Naive thymus-derived CD4-positive, alpha-beta T cell (primary cell): Measurements from ENCODE around the gene CPNE1. TPM values are rescaled to one million over a fixed set of nuclear protein-coding genes. Genes with fewer than 3 reads are reported as not detected.
A peak's percentile ranks its signal among the peaks of the same experiment; 100 is the strongest.

Experiments
- ATAC-seq: fragments of 150-1000 bp; cut with Tn5 transposase; 2 replicates; pipeline ENCODE4 v1.10.0; 2021; ENCODE audit warnings: mild to moderate bottlenecking, moderate library complexity
- CTCF ChIA-PET: fragments of 350-600 bp; sonication (Branson Sonifier 250); formaldehyde crosslinking; loops from one replicate; lab custom pipeline; 2021; ENCODE audit warnings: antibody characterized with exemption; lab: Charles Lee
- POLR2A ChIA-PET: fragments of 350-600 bp; sonication (Branson Sonifier 250); formaldehyde crosslinking; loops from one replicate; lab custom pipeline; 2021; ENCODE audit warnings: antibody characterized with exemption, inconsistent platforms; lab: Charles Lee
- DNase-seq, 9 donors: peaks; one replicate each; pipeline versions ENCODE4 v3.0.0 to v3.0.0-alpha.2; 2020 to 2022; ENCODE audit warnings: mixed read lengths in 1 of 9
- H3K27ac ChIP-seq: one replicate; pipeline ENCODE4 v1.7.0; 2013; ENCODE audit warnings: mild to moderate bottlenecking, low read depth, low read length, moderate library complexity
- H3K27me3 ChIP-seq, 2 donors: one replicate each; pipeline ENCODE4 v1.7.0; 2013; ENCODE audit warnings: low read length in 2 of 2, mild to moderate bottlenecking in 2 of 2, moderate library complexity in 2 of 2; ENCODE audit not compliant: control insufficient read depth in 2 of 2, insufficient read depth in 2 of 2
- H3K36me3 ChIP-seq, 3 experiments: 1 replicate in 2 of 3; 2 replicates in 1 of 3; pipeline ENCODE4 v1.7.0; 2013; ENCODE audit warnings: low read length in 3 of 3, mild to moderate bottlenecking in 3 of 3, moderate library complexity in 1 of 3; ENCODE audit not compliant: insufficient read depth in 3 of 3, control insufficient read depth in 2 of 3
- H3K4me1 ChIP-seq, 2 donors: one replicate each; pipeline ENCODE4 v1.7.0; 2013; ENCODE audit warnings: low read length in 2 of 2, mild to moderate bottlenecking in 2 of 2, moderate library complexity in 1 of 2; ENCODE audit not compliant: control insufficient read depth in 2 of 2, insufficient read depth in 2 of 2
- H3K4me3 ChIP-seq: 2 replicates; pipeline ENCODE4 v1.7.0; 2013; ENCODE audit warnings: mild to moderate bottlenecking, low read length
- H3K9me3 ChIP-seq, 3 experiments: 1 replicate in 2 of 3; 2 replicates in 1 of 3; pipeline ENCODE4 v1.7.0; 2013; ENCODE audit warnings: low read length in 3 of 3; ENCODE audit not compliant: control insufficient read depth in 2 of 3
- H3K27ac Mint-ChIP-seq, 9 donors: one replicate each; pipeline ENCODE4 v1.8.0; 2020 to 2022; ENCODE audit warnings: mixed read lengths in 9 of 9, mild to moderate bottlenecking in 8 of 9, moderate library complexity in 5 of 9, inconsistent platforms in 2 of 9
- H3K27me3 Mint-ChIP-seq, 5 donors: one replicate each; pipeline ENCODE4 v1.8.0; 2021 to 2022; ENCODE audit warnings: mixed read lengths in 5 of 5, mild to moderate bottlenecking in 1 of 5
- H3K36me3 Mint-ChIP-seq, 5 donors: one replicate each; pipeline ENCODE4 v1.8.0; 2020 to 2022; ENCODE audit warnings: mixed read lengths in 5 of 5, mild to moderate bottlenecking in 3 of 5, inconsistent platforms in 1 of 5
- H3K4me1 Mint-ChIP-seq, 7 donors: one replicate each; pipeline ENCODE4 v1.8.0; 2020 to 2022; ENCODE audit warnings: mixed read lengths in 7 of 7, mild to moderate bottlenecking in 3 of 7, inconsistent platforms in 1 of 7
- H3K4me3 Mint-ChIP-seq, 10 donors: one replicate each; pipeline ENCODE4 v1.8.0; 2020 to 2022; ENCODE audit warnings: mild to moderate bottlenecking in 10 of 10, mixed read lengths in 10 of 10, moderate library complexity in 6 of 10, inconsistent platforms in 2 of 10
- H3K9me3 Mint-ChIP-seq, 11 donors: one replicate each; pipeline ENCODE4 v1.8.0; 2020 to 2022; ENCODE audit warnings: mixed read lengths in 11 of 11, mild to moderate bottlenecking in 4 of 11, inconsistent platforms in 1 of 11, moderate library complexity in 1 of 11
- intact Hi-C, 2 donors: fragments of 100-400 bp; cut with micrococcal nuclease; formaldehyde crosslinking; loops; one replicate each; pipeline ENCODE4 v1.15.1; 2023
- polyA plus RNA-seq, 2 donors: library from polyadenylated mRNA; unstranded; fragments of 300-500 nt; fragmentation: Illumina TruSeq; gene quantifications; one replicate each; pipeline ENCODE4 v1.2.3, GENCODE V29; 2021
- total RNA-seq, 6 experiments: library from RNA in 5 of 6; stranded (reverse) in 5 of 6; gene quantifications; 1 replicate in 5 of 6; 2 replicates in 1 of 6; pipeline ENCODE4 v1.2.3 and lab custom pipeline; 2021 to 2026

CPNE1 gene
- total and polyA plus RNA-seq, 7 experiments from 2014 or later: 250 to 378 (median 305) TPM

GRCh38 chr20:35601990-35602389, 62.7 kb downstream of the CPNE1 start:
- Histone ChIP-seq H3K4me3 (peak overlapping the region; percentile 72), H3K4me1 (peaks cover 5 to 6% of the 10 kb centered on the region in 2 donors), H3K27me3 (peaks cover 0 to 5% of the 10 kb centered on the region in 2 donors), H3K36me3 (no peaks in the 10 kb centered on the region), H3K9me3 (no peaks in the 10 kb centered on the region), H3K27ac (peak overlapping the region; percentile 36)
- DNase-seq (no peak), ATAC-seq (no peak)
- H3K27ac Mint-ChIP-seq: no peak overlapping the region
- H3K9me3 Mint-ChIP-seq: no peaks in the 10 kb centered on the region
- peaks cover 0 to 59% (median 5%) of the 10 kb centered on the region in 5 donors for H3K27me3 Mint-ChIP-seq
- intact Hi-C loops: loop anchor here (1.0 to 5.0 kb wide), 8 partner anchors 14 to 282 kb away; partner anchors contain the start of genes CPNE1 (in 2 of the 2), NFS1 (in 2 of the 2), RBM12 (in 2 of the 2) and ROMO1 (in 2 of the 2)
- H3K36me3 Mint-ChIP-seq: no peaks in the 10 kb centered on the region
- peaks cover 0 to 14% (median 6%) of the 10 kb centered on the region in 7 donors for H3K4me1 Mint-ChIP-seq
- peak overlapping the region in 7 of 10 donors; percentile 26 to 83 (median 58) for H3K4me3 Mint-ChIP-seq
- CTCF ChIA-PET: interaction anchor here (0.6 to 1.9 kb wide), 8 partner anchors 11 to 1159 kb away, joined by 3 to 13 read pairs (median 4); partner anchors contain the start of genes NFS1, ROMO1 and SPAG4
- POLR2A ChIA-PET: interaction anchor here (1.0 to 1.5 kb wide), 7 partner anchors 12 to 140 kb away, joined by 3 to 4 read pairs (median 3); partner anchors contain the start of genes RBM39 and SPAG4

GRCh38 chr20:35600993-35601973, 63.4 kb downstream of the CPNE1 start:
- peak overlapping the region in 1 of 9 donors; percentile 10 for H3K27ac Mint-ChIP-seq
- no peaks in the 10 kb centered on the region for H3K36me3 ChIP-seq
- H3K27me3 Mint-ChIP-seq: peaks cover 0 to 65% (median 5%) of the 10 kb centered on the region in 5 donors
- peaks cover 0 to 5% of the 10 kb centered on the region in 2 donors for H3K27me3 ChIP-seq
- no peaks in the 10 kb centered on the region for H3K9me3 Mint-ChIP-seq
- H3K4me3 ChIP-seq: peak overlapping the region; percentile 72
- CTCF ChIA-PET: interaction anchor here (0.6 to 1.9 kb wide), 11 partner anchors 10 to 1158 kb away, joined by 3 to 13 read pairs (median 3); partner anchors contain the start of genes NFS1, ROMO1 and SPAG4
- peaks cover 0 to 11% (median 6%) of the 10 kb centered on the region in 7 donors for H3K4me1 Mint-ChIP-seq
- peaks cover 5 to 6% of the 10 kb centered on the region in 2 donors for H3K4me1 ChIP-seq
- DNase-seq (peak; percentile 66 to 82 (median 77)), ATAC-seq (peak; percentile 95)
- H3K9me3 ChIP-seq: no peaks in the 10 kb centered on the region
- POLR2A ChIA-PET: interaction anchor here (0.9 to 1.6 kb wide), 14 partner anchors 12 to 141 kb away, joined by 3 to 9 read pairs (median 3); partner anchors contain the start of genes CPNE1, NFS1, RBM12 and RBM39
- intact Hi-C loops: loop anchor here (1.0 to 5.0 kb wide), 8 partner anchors 15 to 283 kb away; partner anchors contain the start of genes CPNE1 (in 2 of the 2), NFS1 (in 2 of the 2), RBM12 (in 2 of the 2) and ROMO1 (in 2 of the 2)
- peak overlapping the region; percentile 36 for H3K27ac ChIP-seq
- peak overlapping the region; percentile 72 to 84 (median 80) for H3K4me3 Mint-ChIP-seq
- H3K36me3 Mint-ChIP-seq: no peaks in the 10 kb centered on the region

GRCh38 chr20:35600176-35600992, 64.3 kb downstream of the CPNE1 start:
- H3K27ac ChIP-seq: no peak overlapping the region
- peak overlapping the region; percentile 72 to 84 (median 80) for H3K4me3 Mint-ChIP-seq
- H3K4me3 ChIP-seq: peak overlapping the region; percentile 72
- intact Hi-C loops: loop anchor here (2.0 to 5.0 kb wide), 2 partner anchors 138 kb away; no protein-coding TSS in a partner anchor
- no peak for DNase-seq
- peaks cover 0 to 65% (median 5%) of the 10 kb centered on the region in 5 donors for H3K27me3 Mint-ChIP-seq
- ChIA-PET POLR2A (interaction anchor here (0.9 to 1.6 kb wide), 10 partner anchors 15 to 142 kb away, joined by 3 to 9 read pairs (median 3); partner anchors contain the start of genes CPNE1, NFS1, RBM12 and ROMO1), CTCF (interaction anchor here (0.6 to 1.9 kb wide), 7 partner anchors 16 to 284 kb away, joined by 3 to 13 read pairs (median 3); partner anchors contain the start of genes NFS1, ROMO1 and SPAG4)
- peaks cover 5 to 6% of the 10 kb centered on the region in 2 donors for H3K4me1 ChIP-seq
- peaks cover 0 to 5% of the 10 kb centered on the region in 2 donors for H3K27me3 ChIP-seq
- H3K9me3 Mint-ChIP-seq: no peaks in the 10 kb centered on the region
- H3K9me3 ChIP-seq: no peaks in the 10 kb centered on the region
- no peak for ATAC-seq
- H3K36me3 ChIP-seq: no peaks in the 10 kb centered on the region
- H3K27ac Mint-ChIP-seq: no peak overlapping the region
- H3K36me3 Mint-ChIP-seq: no peaks in the 10 kb centered on the region
- peaks cover 0 to 11% (median 6%) of the 10 kb centered on the region in 7 donors for H3K4me1 Mint-ChIP-seq

GRCh38 chr20:35599776-35600120, 65.0 kb downstream of the CPNE1 start:
- H3K4me1 ChIP-seq: peaks cover 5 to 6% of the 10 kb centered on the region in 2 donors
- intact Hi-C loops: loop anchor here (2.0 to 5.0 kb wide), 2 partner anchors 137 kb away; no protein-coding TSS in a partner anchor
- ATAC-seq: no peak
- Mint-ChIP-seq H3K9me3 (no peaks in the 10 kb centered on the region), H3K4me1 (peaks cover 0 to 11% (median 6%) of the 10 kb centered on the region in 7 donors), H3K27me3 (peaks cover 0 to 61% (median 5%) of the 10 kb centered on the region in 5 donors), H3K36me3 (no peaks in the 10 kb centered on the region), H3K27ac (no peak overlapping the region), H3K4me3 (peak overlapping the region in 3 of 10 donors; percentile 9 to 84 (median 81))
- no peaks in the 10 kb centered on the region for H3K9me3 ChIP-seq
- H3K27me3 ChIP-seq: peaks cover 0 to 5% of the 10 kb centered on the region in 2 donors
- no peak overlapping the region for H3K4me3 ChIP-seq
- no peak for DNase-seq
- ChIA-PET POLR2A (interaction anchor here (1.4 to 1.6 kb wide), 2 partner anchors 16 to 65 kb away, joined by 3 to 9 read pairs; partner anchors contain the start of genes CPNE1, RBM12 and SPAG4), CTCF (no interaction called here)
- H3K27ac ChIP-seq: no peak overlapping the region
- H3K36me3 ChIP-seq: no peaks in the 10 kb centered on the region

- Histone ChIP-seq H3K27me3 (peaks cover 0 to 5% of the 10 kb centered on the region in 2 donors), H3K4me3 (no peak overlapping the region), H3K9me3 (no peaks in the 10 kb centered on the region), H3K27ac (no peak overlapping the region), H3K36me3 (no peaks in the 10 kb centered on the region), H3K4me1 (peaks cover 5 to 6% of the 10 kb centered on the region in 2 donors)
- DNase-seq (no peak), ATAC-seq (no peak)
- Mint-ChIP-seq H3K27me3 (peaks cover 0 to 66% (median 5%) of the 10 kb centered on the region in 5 donors), H3K4me3 (no peak overlapping the region), H3K36me3 (no peaks in the 10 kb centered on the region), H3K4me1 (peaks cover 0 to 11% (median 6%) of the 10 kb centered on the region in 7 donors), H3K9me3 (no peaks in the 10 kb centered on the region), H3K27ac (no peak overlapping the region)
- ChIA-PET CTCF (no interaction called here), POLR2A (interaction anchor here (1.4 kb wide), 1 partner anchor 17 kb away, joined by 3 read pairs; the partner anchor contains the start of gene SPAG4)
- intact Hi-C loops: no loop called here
These were observed 65.6 kb downstream of the CPNE1 start for GRCh38 chr20:35598899-35599775.
